GM12873 (cell line): ENCODE results near the gene RFTN2.

Source experiments
- CTCF ChIP-seq: IDR thresholded peaks from 2 replicates; pipeline ENCODE4 v1.5.1; 2012; ENCODE audit warnings: low read depth, mild to moderate bottlenecking, moderate library complexity, low read length, control low read depth; ENCODE audit not compliant: insufficient read depth; ENCODE audit errors: missing control alignments

RFTN2 gene

GRCh38 chr2:197706839-197707207, 31.4 kb upstream of the RFTN2 start:
- TF ChIP-seq CTCF = no peak

GRCh38 chr2:197705912-197706838, 30.8 kb upstream of the RFTN2 start:
- TF ChIP-seq CTCF = no peak

- TF ChIP-seq CTCF = no peak
Measured at GRCh38 chr2:197705121-197705911, 29.9 kb upstream of the RFTN2 start, which contains the start of gene MARS2. Gene MARS2 (plus strand): TSS chr2:197705369. CDS start chr2:197705406, 37 bp downstream.

- TF ChIP-seq CTCF = no peak
Measured at GRCh38 chr2:197704434-197705120, 29.2 kb upstream of the RFTN2 start.

- TF ChIP-seq CTCF = no peak
Measured at GRCh38 chr2:197700960-197701359, 25.6 kb upstream of the RFTN2 start.

- no peak for TF ChIP-seq CTCF
Measured at GRCh38 chr2:197677483-197677882, 2.1 kb upstream of the RFTN2 start.
